ENCODE results near the gene CAMK2N2. TPM values are rescaled to one million over a fixed set of nuclear protein-coding genes. Genes with fewer than 3 reads are reported as not detected.

CAMK2N2 gene
- total and polyA plus RNA-seq, 9 of the 15 experiments (the other 6 are each of a cell fraction or from before 2014, with no cell fraction given), result 0.08 to 0.22 (median 0.11) TPM; not detected in 5

DNA sequence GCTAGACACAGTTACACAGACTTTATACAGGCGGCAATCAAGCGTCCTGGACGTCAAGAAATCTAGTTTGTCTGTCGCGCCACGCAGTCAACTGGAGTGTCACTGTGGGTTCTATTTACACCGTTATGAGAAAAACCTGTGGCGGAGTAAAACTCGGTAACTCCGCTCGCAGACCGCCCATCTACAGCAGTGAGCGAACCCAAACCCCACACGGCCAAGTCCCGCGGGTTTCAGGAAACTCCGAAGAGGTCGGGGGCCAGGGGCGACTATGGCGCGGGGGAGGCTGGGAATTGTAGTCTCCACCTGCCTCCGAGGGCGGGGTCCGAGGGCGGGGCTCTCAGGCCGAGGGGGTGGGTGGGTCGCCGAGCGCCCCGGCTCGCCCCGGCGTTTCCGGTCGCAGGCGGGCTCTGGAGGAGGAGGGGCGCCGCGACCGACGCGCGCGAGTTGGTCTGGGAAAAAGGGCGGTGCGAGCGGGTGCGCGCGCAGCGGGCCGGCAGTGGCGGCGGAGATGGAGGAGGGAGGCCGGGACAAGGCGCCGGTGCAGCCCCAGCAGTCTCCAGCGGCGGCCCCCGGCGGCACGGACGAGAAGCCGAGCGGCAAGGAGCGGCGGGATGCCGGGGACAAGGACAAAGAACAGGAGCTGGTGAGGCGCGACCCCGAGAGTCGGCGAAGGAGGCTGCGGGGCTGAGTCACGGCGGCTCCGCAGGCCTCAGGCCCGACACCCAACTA lies 37.6 kb upstream of the CAMK2N2 start, which contains the start of gene PSMD2 (continued):
- TF ChIP-seq PURB (CRISPR knock-in tag; IDR thresholded peaks at IDR 0.05; ENCODE audit: low read depth) (no peak), ARID2 (IDR thresholded peaks at IDR 0.05) (no peak), ZNF644 (tag; IDR thresholded peaks at IDR 0.05; ENCODE audit: low read depth) (no peak; the same call in 1 of the 2 replicates), SMARCC2 (IDR thresholded peaks at IDR 0.05; ENCODE audit: low read depth) (0 out of 2 replicates have a peak, but pooled peaks have one; percentile 23), NONO (IDR thresholded peaks at IDR 0.05; ENCODE audit: low read depth in 2 of 2, low read length in 1 of 2) (0 out of 4 replicates have a peak, but pooled peaks of 1 of the 2 experiments have one; percentile 25), SRSF1 (IDR thresholded peaks at IDR 0.05; ENCODE audit: low read depth, low read length) (no peak), ERF (CRISPR knock-in tag; IDR thresholded peaks at IDR 0.05) (peak; percentile 62; the same call in 1 of the 2 replicates), RAD21 (CRISPR knock-in tag; conservative IDR thresholded peaks at IDR 0.05 in 1 of 2, IDR thresholded peaks at IDR 0.05 in 1 of 2) (no peak), ZNF586 (CRISPR knock-in tag; conservative IDR thresholded peaks at IDR 0.05) (no peak), RAD51 (IDR thresholded peaks at IDR 0.05; ENCODE audit: borderline replicate concordance, low read depth) (no peak), PCBP2 (IDR thresholded peaks at IDR 0.05; ENCODE audit: low read depth, low read length, poor library complexity, severe bottlenecking) (no peak), XRCC5 (IDR thresholded peaks at IDR 0.05; ENCODE audit: low read depth, low read length) (peak; percentile 34; the same call in 1 of the 2 replicates), TSC22D4 (tag; IDR thresholded peaks at IDR 0.05) (no peak), MYC (IDR thresholded peaks at IDR 0.05; ENCODE audit: low read depth, low read length) (peak; percentile 60; the same call in 1 of the 2 replicates), MYC (CRISPR knock-in tag; IDR thresholded peaks at IDR 0.05; ENCODE audit: borderline replicate concordance, low read depth) (no peak), ZSCAN29 (IDR thresholded peaks at IDR 0.05) (peak; percentile 43; the same call in 1 of the 2 replicates), ARID4B (CRISPR knock-in tag; IDR thresholded peaks at IDR 0.05) (no peak), CBX3 (IDR thresholded peaks at IDR 0.05; ENCODE audit: borderline replicate concordance in 1 of 2, low read length in 2 of 2) (no peak), SMARCA4 (IDR thresholded peaks at IDR 0.05) (no peak), GABPB2 (CRISPR knock-in tag; conservative IDR thresholded peaks at IDR 0.05) (no peak), ZNF217 (CRISPR knock-in tag; IDR thresholded peaks at IDR 0.05) (no peak), SUPT5H (IDR thresholded peaks at IDR 0.05) (peak; percentile 84), HDAC1 (IDR thresholded peaks at IDR 0.05) (peak in 1 of 2 experiments; percentile 71; a peak in 1 of 4 replicates)
- TF ChIP-seq, protein P1, sequence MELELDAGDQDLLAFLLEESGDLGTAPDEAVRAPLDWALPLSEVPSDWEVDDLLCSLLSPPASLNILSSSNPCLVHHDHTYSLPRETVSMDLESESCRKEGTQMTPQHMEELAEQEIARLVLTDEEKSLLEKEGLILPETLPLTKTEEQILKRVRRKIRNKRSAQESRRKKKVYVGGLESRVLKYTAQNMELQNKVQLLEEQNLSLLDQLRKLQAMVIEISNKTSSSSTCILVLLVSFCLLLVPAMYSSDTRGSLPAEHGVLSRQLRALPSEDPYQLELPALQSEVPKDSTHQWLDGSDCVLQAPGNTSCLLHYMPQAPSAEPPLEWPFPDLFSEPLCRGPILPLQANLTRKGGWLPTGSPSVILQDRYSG (tag; conservative IDR thresholded peaks at IDR 0.05; ENCODE audit: low read depth), result no peak

Measured in K562 (cell line).